Measurements from ENCODE around the gene MYL6.
"Not testable (repeated sequence)": the region's sequence is repeated elsewhere in the genome, so short reads cannot be mapped to it uniquely, and the experiment has no call there.

MYL6 gene

GRCh38 chr12:56156464-56157200, 1.5 kb upstream of the MYL6 start:
- DNase-seq (ENCODE audit: low read depth) = not testable (repeated sequence)

DNA sequence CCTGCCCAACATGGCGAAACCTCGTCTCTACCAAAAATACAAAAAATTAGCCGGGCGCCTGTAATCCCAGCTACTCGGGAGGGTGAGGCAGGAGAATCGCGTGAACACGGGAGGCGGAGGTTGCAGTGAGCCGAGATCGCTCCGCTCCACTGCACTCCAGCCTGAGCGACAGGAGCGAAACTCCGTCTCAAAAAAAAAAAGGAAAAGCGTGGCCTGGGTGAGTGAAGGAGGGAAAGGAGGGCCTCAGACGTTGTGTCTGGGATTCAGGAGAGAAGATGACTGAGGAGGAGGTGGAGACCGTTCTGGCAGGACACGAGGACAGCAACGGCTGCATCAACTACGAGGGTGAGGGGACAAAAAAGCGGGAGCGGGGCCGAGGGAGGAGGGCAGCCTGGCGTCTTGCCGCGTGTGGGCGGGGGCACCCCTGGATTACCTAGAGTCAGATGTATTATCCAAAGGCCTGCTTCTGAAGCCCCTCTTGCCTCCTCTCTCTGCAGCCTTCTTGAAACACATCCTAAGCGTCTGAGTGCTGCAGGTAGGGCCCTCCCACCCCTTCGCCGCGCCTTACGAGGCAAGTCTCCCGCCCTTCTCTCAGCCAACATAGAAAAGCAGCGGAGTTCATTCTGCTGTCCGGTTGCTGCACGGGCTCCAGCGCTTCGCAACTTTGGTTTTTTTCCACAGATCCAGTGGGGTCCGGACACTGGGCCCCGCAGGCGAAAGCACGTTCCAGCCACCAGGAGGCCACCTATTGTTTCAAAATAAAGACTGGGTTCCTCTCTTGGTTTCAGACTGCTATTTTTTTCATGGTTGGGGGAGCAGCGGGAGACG, 744 bp upstream of the MYL6 start:
- DNase-seq (ENCODE audit: low read depth) = peak; percentile 52

DNA sequence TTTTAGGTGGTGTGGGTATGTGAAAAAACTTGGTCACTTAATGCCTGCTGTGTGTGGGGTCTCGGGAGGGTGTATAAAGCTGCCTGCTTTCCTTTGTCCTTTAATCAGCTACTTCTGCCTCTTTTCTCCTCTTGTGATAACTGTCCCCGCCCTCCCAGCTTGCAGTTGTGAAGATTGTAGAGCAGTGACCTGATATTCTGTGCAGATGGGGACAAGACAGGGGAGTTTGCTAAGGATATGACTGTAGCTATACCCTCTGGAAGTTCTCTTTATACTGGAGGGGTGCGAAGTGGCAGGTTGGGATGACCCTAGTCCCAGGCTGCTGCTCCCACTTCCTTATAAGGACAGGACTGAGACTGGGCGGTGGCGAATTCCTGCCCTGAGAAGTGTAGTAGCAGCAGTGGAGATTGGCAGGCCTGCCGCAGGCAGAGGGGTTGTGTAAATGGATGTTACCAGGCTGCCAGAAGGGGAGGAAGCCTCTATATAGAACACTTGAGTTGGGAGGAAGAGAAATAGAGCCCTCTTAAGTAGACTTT, 835 bp downstream of the MYL6 start:
- no peak for DNase-seq (ENCODE audit: low read depth)

- DNase-seq (ENCODE audit: low read depth) = no peak
Measured at GRCh38 chr12:56159482-56160192, 1.5 kb downstream of the MYL6 start.

DNA sequence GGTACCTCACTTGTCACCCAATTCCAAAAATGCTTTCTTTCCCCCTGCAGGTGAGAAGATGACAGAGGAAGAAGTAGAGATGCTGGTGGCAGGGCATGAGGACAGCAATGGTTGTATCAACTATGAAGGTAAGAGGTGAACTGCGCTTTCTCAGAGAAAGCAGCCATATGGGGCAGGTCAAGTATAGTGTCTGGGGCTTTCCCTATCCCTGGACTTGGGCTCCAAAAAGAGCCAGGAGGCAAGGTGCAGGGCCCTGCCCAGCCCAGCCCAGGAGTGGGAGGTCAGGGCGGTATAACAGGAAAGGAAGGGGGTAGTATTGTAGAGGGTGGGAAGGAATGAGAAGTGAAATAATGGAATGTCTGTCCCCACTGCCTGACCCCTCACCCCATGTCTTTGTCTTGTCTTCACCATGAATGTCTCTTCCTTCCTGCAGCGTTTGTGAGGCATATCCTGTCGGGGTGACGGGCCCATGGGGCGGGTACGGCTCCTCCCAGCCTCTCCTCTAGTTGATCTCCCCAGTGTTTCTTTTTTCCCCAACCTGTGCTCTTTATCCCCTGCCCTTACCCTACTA, 2.1 kb downstream of the MYL6 start:
- DNase-seq (ENCODE audit: low read depth) = peak; percentile 38

GRCh38 chr12:56160894-56161689, 2.9 kb downstream of the MYL6 start:
- DNase-seq (ENCODE audit: low read depth) = no peak

GRCh38 chr12:56161690-56162351, 3.7 kb downstream of the MYL6 start:
- DNase-seq (ENCODE audit: low read depth) = no peak

GRCh38 chr12:56162468-56163290, 4.5 kb downstream of the MYL6 start:
- no peak for DNase-seq (ENCODE audit: low read depth)

GRCh38 chr12:56163533-56164344, 5.6 kb downstream of the MYL6 start:
- DNase-seq (ENCODE audit: low read depth) = no peak

GRCh38 chr12:56164345-56164729, 6.2 kb downstream of the MYL6 start:
- DNase-seq (ENCODE audit: low read depth) = no peak

- DNase-seq (ENCODE audit: low read depth) = no peak
Measured at GRCh38 chr12:56165369-56165768, 7.2 kb downstream of the MYL6 start.

- DNase-seq (ENCODE audit: low read depth) = no peak
Measured at GRCh38 chr12:56169229-56169759, 11.1 kb downstream of the MYL6 start.

- DNase-seq (ENCODE audit: low read depth) = no peak
Measured at GRCh38 chr12:56172839-56173238, 14.7 kb downstream of the MYL6 start.

GRCh38 chr12:56178347-56178746, 20.2 kb downstream of the MYL6 start:
- no peak for DNase-seq (ENCODE audit: low read depth)

DNA sequence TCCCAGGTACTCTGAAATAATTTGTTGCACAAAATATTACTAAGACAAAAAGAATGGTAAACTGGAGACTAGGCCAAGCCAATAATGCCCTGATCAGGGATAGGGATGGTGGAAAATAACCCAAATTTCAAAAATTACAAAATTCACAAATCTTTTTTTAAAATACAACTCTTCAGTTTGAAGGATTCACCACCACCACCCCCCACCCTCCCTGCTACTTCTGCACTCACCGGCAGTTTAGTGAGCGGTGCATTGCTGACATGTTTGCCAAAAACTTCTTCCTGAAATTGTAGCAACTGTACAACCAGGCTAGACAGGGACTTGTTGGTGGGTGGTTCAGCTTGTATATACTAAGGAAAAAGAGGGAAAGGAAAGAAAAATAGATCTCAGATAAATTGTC, 28.8 kb downstream of the MYL6 start:
- no peak for DNase-seq (ENCODE audit: low read depth)

- DNase-seq (ENCODE audit: low read depth) = no peak
Measured at GRCh38 chr12:56188131-56188777, 30.1 kb downstream of the MYL6 start.

DNA sequence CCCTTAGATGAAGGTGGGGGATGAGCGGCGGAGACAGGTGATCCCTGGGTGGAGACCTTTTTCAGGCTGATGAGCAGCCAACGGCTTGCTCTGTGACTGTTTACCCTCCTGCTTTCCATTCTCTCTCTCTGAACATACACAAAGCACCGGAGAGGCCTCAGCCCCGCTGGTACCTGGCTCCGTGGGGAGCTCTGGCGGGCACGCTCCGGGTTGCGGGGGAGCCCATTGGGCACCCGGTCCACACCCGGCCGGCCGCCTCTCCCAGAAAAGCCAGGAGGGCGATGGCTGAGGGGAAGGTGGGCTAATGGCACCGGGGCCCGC, 30.6 kb downstream of the MYL6 start:
- no peak for DNase-seq (ENCODE audit: low read depth)
